SH-SY5Y (cell line): ENCODE data around the gene ZNF217.

Source experiments
- GATA2 ChIP-seq: IDR thresholded peaks from 2 replicates; pipeline ENCODE4 v1.6.1; 2011; ENCODE audit warnings: mild to moderate bottlenecking, low read depth, low read length
- GATA3 ChIP-seq: IDR thresholded peaks from 2 replicates; pipeline ENCODE4 v1.6.1; 2011; ENCODE audit warnings: low read depth, mild to moderate bottlenecking, low read length, moderate library complexity

- no peak for TF ChIP-seq GATA3
- no peak for TF ChIP-seq GATA2
These were observed 33.8 kb downstream of the ZNF217 start for GRCh38 chr20:53559816-53560215.
